ENCODE data around the gene UBE4B. TPM values are rescaled to one million over a fixed set of nuclear protein-coding genes. Genes with fewer than 3 reads are reported as not detected.

Gene UBE4B
- total and polyA plus RNA-seq, 2 donors (not counting 1 experiment from before 2014, with no cell fraction given), result 21.7 to 57.5 TPM

DNA sequence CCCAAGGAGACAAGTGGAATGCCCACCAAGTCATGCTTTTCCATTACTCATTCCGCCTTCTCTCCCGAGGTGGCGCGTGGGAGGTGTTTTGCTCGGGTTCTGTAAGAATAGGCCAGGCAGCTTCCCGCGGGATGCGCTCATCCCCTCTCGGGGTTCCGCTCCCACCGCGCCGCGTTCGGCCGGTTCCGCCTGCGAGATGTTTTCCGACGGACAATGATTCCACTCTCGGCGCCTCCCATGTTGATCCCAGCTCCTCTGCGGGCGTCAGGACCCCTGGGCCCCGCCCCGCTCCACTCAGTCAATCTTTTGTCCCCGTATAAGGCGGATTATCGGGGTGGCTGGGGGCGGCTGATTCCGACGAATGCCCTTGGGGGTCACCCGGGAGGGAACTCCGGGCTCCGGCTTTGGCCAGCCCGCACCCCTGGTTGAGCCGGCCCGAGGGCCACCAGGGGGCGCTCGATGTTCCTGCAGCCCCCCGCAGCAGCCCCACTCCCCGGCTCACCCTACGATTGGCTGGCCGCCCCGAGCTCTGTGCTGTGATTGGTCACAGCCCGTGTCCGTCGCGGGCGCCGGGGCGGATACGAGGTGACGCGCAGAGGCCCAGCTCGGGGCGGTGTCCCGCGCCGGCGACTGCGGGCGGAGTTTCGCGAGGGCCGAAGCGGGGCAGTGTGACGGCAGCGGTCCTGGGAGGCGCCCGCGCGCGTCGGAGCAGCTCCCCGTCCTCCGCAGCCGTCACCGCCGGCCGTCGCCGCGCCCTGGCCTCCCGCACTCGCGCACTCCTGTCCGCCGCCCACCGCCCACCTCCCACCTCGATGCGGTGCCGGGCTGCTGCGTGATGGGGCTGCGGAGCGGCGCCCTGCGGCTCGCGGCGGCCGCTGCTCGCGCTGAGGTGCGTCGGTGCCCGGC, 177.4 kb downstream of the UBE4B start, which contains the start of gene KIF1B:
TSS of gene KIF1B (plus strand) at position 666 of the 906 bp plus-strand sequence. CDS start 21,759 bp downstream, outside the sequence.
- peak within 1 kb of the TSS in 1 of 2 donors; percentile 33 for H3K27ac ChIP-seq (ENCODE audit: low read length in 2 of 2)
- intact Hi-C loops (cut with micrococcal nuclease), result loop anchor here (1.0 to 10.0 kb wide), 4 partner anchors 125 to 300 kb away; partner anchors contain the start of genes CTNNBIP1, PEX14 and UBE4B
- H3K4me1 Mint-ChIP-seq, result peaks cover 24% of the 10 kb centered on the region
- ATAC-seq (ENCODE audit: low read depth) (peak; percentile 98), DNase-seq (peak; percentile 97)
- H3K27me3 Mint-ChIP-seq, result no peaks in the 10 kb centered on the region
- no peaks in the 10 kb centered on the region for H3K9me3 ChIP-seq (ENCODE audit: control extremely low read depth in 1 of 3, control insufficient read depth in 2 of 3, insufficient read depth in 1 of 3, low read length in 2 of 3)
- WGBS (ENCODE audit: insufficient coverage), result under 1% methylated on average over 103 of the region's 107 CpGs
- POLR2A ChIA-PET, result interaction anchor here (1.0 to 1.2 kb wide), 2 partner anchors 188 to 220 kb away, joined by 3 to 7 read pairs; partner anchors contain the start of gene CENPS
- peak within 1 kb of the TSS; percentile 91 for H3K4me2 ChIP-seq (replicated peaks; ENCODE audit: low read depth, low read length, poor library complexity, severe bottlenecking)
- peaks cover 6 to 18% of the 10 kb centered on the region in 2 donors for H3K4me1 ChIP-seq (ENCODE audit: control insufficient read depth in 2 of 2, insufficient read depth in 2 of 2, low read length in 2 of 2)
- peaks cover 0 to 4% (median 0%) of the 10 kb centered on the region in 4 experiments for H3K27me3 ChIP-seq (replicated peaks in 1 of 4; ENCODE audit: control extremely low read depth in 1 of 4, control insufficient read depth in 3 of 4, insufficient read depth in 4 of 4, low read length in 3 of 4)
- H3K79me2 ChIP-seq (ENCODE audit: control insufficient read depth, insufficient read depth, low read length), result no peaks in the 10 kb centered on the region
- H3K4me3 Mint-ChIP-seq, result peak within 1 kb of the TSS; percentile 95
- H3K4me3 ChIP-seq (ENCODE audit: control extremely low read depth in 1 of 5, extremely low read depth in 1 of 5, insufficient read depth in 1 of 5, low read depth in 2 of 5, low read length in 4 of 5), result peak within 1 kb of the TSS; percentile 55 to 95 (median 77)
- peak within 1 kb of the TSS; percentile 97 for H2AFZ ChIP-seq (ENCODE audit: insufficient read depth, low read depth, low read length, poor library complexity, severe bottlenecking)
- H3K27ac Mint-ChIP-seq, result peak within 1 kb of the TSS; percentile 86
- CTCF ChIA-PET, result interaction anchor here (0.6 to 2.4 kb wide), 20 partner anchors 9 to 333 kb away, joined by 3 to 19 read pairs (median 4); partner anchors contain the start of genes CENPS, PEX14 and PGD
- no peaks in the 10 kb centered on the region for H3K9me3 Mint-ChIP-seq (ENCODE audit: insufficient read depth)
- H3K9ac ChIP-seq (ENCODE audit: low read length), result peak within 1 kb of the TSS; percentile 75
- no peaks in the 10 kb centered on the region for H3K36me3 ChIP-seq (replicated peaks in 1 of 2; ENCODE audit: control extremely low read depth in 1 of 2, control insufficient read depth in 1 of 2, extremely low read depth in 1 of 2, insufficient read depth in 2 of 2, low read length in 1 of 2)
- TF ChIP-seq, protein P1, sequence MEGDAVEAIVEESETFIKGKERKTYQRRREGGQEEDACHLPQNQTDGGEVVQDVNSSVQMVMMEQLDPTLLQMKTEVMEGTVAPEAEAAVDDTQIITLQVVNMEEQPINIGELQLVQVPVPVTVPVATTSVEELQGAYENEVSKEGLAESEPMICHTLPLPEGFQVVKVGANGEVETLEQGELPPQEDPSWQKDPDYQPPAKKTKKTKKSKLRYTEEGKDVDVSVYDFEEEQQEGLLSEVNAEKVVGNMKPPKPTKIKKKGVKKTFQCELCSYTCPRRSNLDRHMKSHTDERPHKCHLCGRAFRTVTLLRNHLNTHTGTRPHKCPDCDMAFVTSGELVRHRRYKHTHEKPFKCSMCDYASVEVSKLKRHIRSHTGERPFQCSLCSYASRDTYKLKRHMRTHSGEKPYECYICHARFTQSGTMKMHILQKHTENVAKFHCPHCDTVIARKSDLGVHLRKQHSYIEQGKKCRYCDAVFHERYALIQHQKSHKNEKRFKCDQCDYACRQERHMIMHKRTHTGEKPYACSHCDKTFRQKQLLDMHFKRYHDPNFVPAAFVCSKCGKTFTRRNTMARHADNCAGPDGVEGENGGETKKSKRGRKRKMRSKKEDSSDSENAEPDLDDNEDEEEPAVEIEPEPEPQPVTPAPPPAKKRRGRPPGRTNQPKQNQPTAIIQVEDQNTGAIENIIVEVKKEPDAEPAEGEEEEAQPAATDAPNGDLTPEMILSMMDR (IDR thresholded peaks at IDR 0.05), result peak; percentile 99
- TF ChIP-seq EZH2 (IDR thresholded peaks at IDR 0.05; ENCODE audit: borderline replicate concordance, insufficient read depth, low read depth, low read length, poor library complexity, severe bottlenecking), result no peak
- no peaks in the 10 kb centered on the region for H4K20me1 ChIP-seq (ENCODE audit: control insufficient read depth, insufficient read depth, low read length, poor library complexity, severe bottlenecking)

Measured in B cell (primary cell).